ENCODE data around the gene BTD.
"Not testable (repeated sequence)": the region's sequence is repeated elsewhere in the genome, so short reads cannot be mapped to it uniquely, and the experiment has no call there.

Gene BTD

GRCh38 chr3:15601399-15602145, at the start of gene BTD, which contains the start of gene HACL1:
Gene BTD (plus strand): TSS chr3:15601745. CDS start chr3:15635440, 33,695 bp downstream.
Gene HACL1 (minus strand): TSS chr3:15601569. CDS start chr3:15601463, 106 bp downstream.
- DNase-seq (ENCODE audit: low spot score) = peak; percentile 93

GRCh38 chr3:15551902-15552301, 49.6 kb upstream of the BTD start:
- DNase-seq (ENCODE audit: low spot score) = no peak

GRCh38 chr3:15553749-15554148, 47.8 kb upstream of the BTD start:
- no peak for DNase-seq (ENCODE audit: low spot score)

- DNase-seq (ENCODE audit: low spot score) = no peak
These were observed 45.0 kb upstream of the BTD start for GRCh38 chr3:15556512-15556911.

- DNase-seq (ENCODE audit: low spot score) = peak; percentile 68
These were observed 44.0 kb upstream of the BTD start for GRCh38 chr3:15557511-15557946.

GRCh38 chr3:15558581-15558980, 43.0 kb upstream of the BTD start:
- no peak for DNase-seq (ENCODE audit: low spot score)

- DNase-seq (ENCODE audit: low spot score) = no peak
These were observed 39.0 kb upstream of the BTD start for GRCh38 chr3:15562560-15562959.

GRCh38 chr3:15563190-15563589, 38.4 kb upstream of the BTD start:
- no peak for DNase-seq (ENCODE audit: low spot score)

- DNase-seq (ENCODE audit: low spot score) = no peak
These were observed 29.4 kb upstream of the BTD start for GRCh38 chr3:15572138-15572537.

GRCh38 chr3:15575446-15575845, 26.1 kb upstream of the BTD start:
- no peak for DNase-seq (ENCODE audit: low spot score)

- no peak for DNase-seq (ENCODE audit: low spot score)
These were observed 25.1 kb upstream of the BTD start for GRCh38 chr3:15576475-15576874.

- DNase-seq (ENCODE audit: low spot score) = no peak
These were observed 23.2 kb upstream of the BTD start for GRCh38 chr3:15578289-15578867.

GRCh38 chr3:15579051-15579450, 22.5 kb upstream of the BTD start:
- no peak for DNase-seq (ENCODE audit: low spot score)

GRCh38 chr3:15581471-15582394, 19.8 kb upstream of the BTD start:
- DNase-seq (ENCODE audit: low spot score) = no peak

- no peak for DNase-seq (ENCODE audit: low spot score)
These were observed 16.3 kb upstream of the BTD start for GRCh38 chr3:15585111-15585845.

- no peak for DNase-seq (ENCODE audit: low spot score)
These were observed 10.3 kb upstream of the BTD start for GRCh38 chr3:15591242-15591641.

- no peak for DNase-seq (ENCODE audit: low spot score)
These were observed 9.6 kb upstream of the BTD start for GRCh38 chr3:15591928-15592327.

- no peak for DNase-seq (ENCODE audit: low spot score)
These were observed 8.6 kb upstream of the BTD start for GRCh38 chr3:15592968-15593367.

GRCh38 chr3:15595955-15596354, 5.6 kb upstream of the BTD start:
- DNase-seq (ENCODE audit: low spot score) = no peak

- no peak for DNase-seq (ENCODE audit: low spot score)
These were observed 523 bp upstream of the BTD start for GRCh38 chr3:15601046-15601398.

- DNase-seq (ENCODE audit: low spot score) = peak; percentile 45
These were observed 596 bp downstream of the BTD start for GRCh38 chr3:15602146-15602536.

GRCh38 chr3:15602816-15603215, 1.3 kb downstream of the BTD start:
- DNase-seq (ENCODE audit: low spot score) = not testable (repeated sequence)

Data from iPS-NIHi11 (cell line).